GM06990 (cell line): ENCODE results near the gene ATG7.

Experiments used
- DNase-seq: peaks from one replicate; pipeline ENCODE4 v3.0.0-alpha.2; 2011; ENCODE audit not compliant: insufficient read length; ENCODE audit errors: extremely low read depth
- H3K27me3 ChIP-seq: replicated peaks from 2 replicates; pipeline ENCODE4 v1.6.0; 2011; ENCODE audit warnings: low read length; ENCODE audit not compliant: control insufficient read depth, insufficient read depth
- H3K36me3 ChIP-seq: 2 replicates; pipeline ENCODE4 v1.5.1; 2011; ENCODE audit warnings: low read length; ENCODE audit not compliant: control insufficient read depth, insufficient read depth
- H3K4me3 ChIP-seq: replicated peaks from 2 replicates; pipeline ENCODE4 v1.5.1; 2011; ENCODE audit warnings: low read depth, mild to moderate bottlenecking, control low read depth, low read length
- CTCF ChIP-seq: IDR thresholded peaks from 2 replicates; pipeline ENCODE4 v1.5.1; 2011; ENCODE audit warnings: low read length, control low read depth, mild to moderate bottlenecking, inconsistent platforms; ENCODE audit not compliant: insufficient read depth, poor library complexity, severe bottlenecking

The ATG7 gene

GRCh38 chr3:11447584-11448200 is 175.5 kb downstream of the ATG7 start:
- Histone ChIP-seq H3K36me3 (no peaks in the 10 kb centered on the region), H3K27me3 (no peaks in the 10 kb centered on the region), H3K4me3 (no peak overlapping the region)
- no peak for DNase-seq
- TF ChIP-seq CTCF: no peak

- no peak for TF ChIP-seq CTCF
- no peak for DNase-seq
- Histone ChIP-seq H3K27me3 (no peaks in the 10 kb centered on the region), H3K4me3 (no peak overlapping the region), H3K36me3 (no peaks in the 10 kb centered on the region)
Measured at GRCh38 chr3:11450015-11450414, 177.8 kb downstream of the ATG7 start.

- no peak overlapping the region for H3K4me3 ChIP-seq
- no peaks in the 10 kb centered on the region for H3K27me3 ChIP-seq
- DNase-seq: no peak
- TF ChIP-seq CTCF: no peak
- H3K36me3 ChIP-seq: no peaks in the 10 kb centered on the region
Measured at GRCh38 chr3:11452312-11452711, 180.1 kb downstream of the ATG7 start.

- Histone ChIP-seq H3K36me3 (no peaks in the 10 kb centered on the region), H3K27me3 (no peaks in the 10 kb centered on the region), H3K4me3 (no peak overlapping the region)
- TF ChIP-seq CTCF: no peak
- DNase-seq: no peak
Measured at GRCh38 chr3:11452885-11453847, 181.0 kb downstream of the ATG7 start.

- H3K36me3 ChIP-seq: no peaks in the 10 kb centered on the region
- TF ChIP-seq CTCF: no peak
- H3K4me3 ChIP-seq: no peak overlapping the region
- no peak for DNase-seq
- no peaks in the 10 kb centered on the region for H3K27me3 ChIP-seq
Measured at GRCh38 chr3:11455956-11456355, 183.8 kb downstream of the ATG7 start.
